GM10847 (cell line): ENCODE data around the gene GSK3B.

Experiments used
- POLR2A ChIP-seq: IDR thresholded peaks from 2 replicates; pipeline ENCODE4 v1.6.1; 2011; ENCODE audit not compliant: insufficient read length; ENCODE audit errors: extremely low read depth

Gene GSK3B

GRCh38 chr3:119861681-119862080, 232.6 kb downstream of the GSK3B start:
- no peak for TF ChIP-seq POLR2A

DNA sequence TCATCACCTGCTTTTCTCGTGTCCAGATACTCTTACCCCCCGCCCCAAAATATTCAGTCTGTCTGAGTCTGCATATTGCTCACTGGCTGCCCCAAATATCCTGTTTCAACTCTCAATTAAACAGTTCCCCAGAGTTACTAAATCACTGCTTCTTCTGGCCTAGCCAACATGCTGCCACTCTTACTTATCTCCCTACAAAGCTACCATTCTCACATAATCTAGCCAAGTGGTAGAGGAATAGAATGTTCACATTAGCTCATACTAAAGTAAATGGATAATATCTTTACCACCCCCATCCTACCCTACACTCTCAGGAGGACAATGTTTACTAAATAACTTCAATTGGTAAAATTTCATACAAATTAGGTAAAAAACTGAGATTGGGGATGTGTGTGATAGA, 234.5 kb downstream of the GSK3B start:
- no peak for TF ChIP-seq POLR2A

- TF ChIP-seq POLR2A: no peak
Measured at GRCh38 chr3:119858957-119859356, 235.3 kb downstream of the GSK3B start.

DNA sequence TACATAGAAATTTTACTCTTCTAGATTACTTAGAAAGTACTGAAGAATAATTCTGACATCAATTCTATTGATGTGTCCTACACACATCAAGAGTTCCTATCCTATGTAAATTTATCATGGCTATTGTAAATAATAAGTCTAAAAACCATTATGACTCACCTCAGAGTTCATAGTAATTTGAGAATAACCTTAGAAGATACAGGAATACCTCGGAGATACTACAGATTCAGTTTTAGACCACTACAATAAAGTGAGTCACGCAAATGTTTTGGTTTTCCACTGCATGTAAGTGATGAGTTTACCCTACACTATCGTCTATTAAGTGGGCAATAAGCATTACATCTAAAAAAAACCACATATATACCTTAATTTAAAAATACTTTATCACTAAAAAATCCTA, 237.6 kb downstream of the GSK3B start:
- TF ChIP-seq POLR2A: no peak

GRCh38 chr3:119849126-119849525, 245.1 kb downstream of the GSK3B start:
- TF ChIP-seq POLR2A: no peak

DNA sequence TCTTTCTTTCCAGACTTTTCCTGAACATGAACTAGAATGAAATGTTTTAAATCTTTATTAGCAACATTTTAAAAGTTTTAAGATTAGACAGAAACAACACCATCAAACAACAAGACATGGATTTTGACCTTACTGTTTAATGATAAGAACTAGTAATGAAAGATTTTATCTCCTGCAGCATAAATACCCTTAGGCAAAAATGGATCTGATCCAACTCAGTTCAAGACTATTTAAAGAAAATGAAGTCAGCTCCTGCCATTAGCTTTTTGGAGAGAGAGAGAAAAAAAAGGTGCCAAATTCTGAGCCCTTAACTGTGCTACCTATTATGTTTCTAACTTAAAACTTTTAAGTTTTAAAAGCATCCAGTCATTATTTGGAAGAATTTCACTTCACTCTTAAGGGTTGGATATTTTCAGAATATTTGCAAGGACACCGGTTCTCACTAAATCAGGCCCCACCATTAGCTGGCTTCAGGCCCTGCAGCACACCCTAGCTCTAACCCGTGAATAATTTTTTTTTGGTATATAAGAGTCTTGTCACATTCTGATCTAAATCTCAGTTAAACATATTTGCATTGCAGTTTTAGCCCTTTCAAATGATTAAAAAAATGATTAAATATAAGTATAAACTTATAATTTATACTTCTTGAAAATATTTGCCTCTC, 252.3 kb downstream of the GSK3B start:
- TF ChIP-seq POLR2A: no peak

- TF ChIP-seq POLR2A: no peak
Measured at GRCh38 chr3:119835556-119835955, 258.7 kb downstream of the GSK3B start.

GRCh38 chr3:119834754-119835370, 259.4 kb downstream of the GSK3B start:
- no peak for TF ChIP-seq POLR2A

GRCh38 chr3:119831941-119832371, 262.3 kb downstream of the GSK3B start:
- TF ChIP-seq POLR2A: no peak

GRCh38 chr3:119831022-119831421, 263.2 kb downstream of the GSK3B start:
- TF ChIP-seq POLR2A: no peak

DNA sequence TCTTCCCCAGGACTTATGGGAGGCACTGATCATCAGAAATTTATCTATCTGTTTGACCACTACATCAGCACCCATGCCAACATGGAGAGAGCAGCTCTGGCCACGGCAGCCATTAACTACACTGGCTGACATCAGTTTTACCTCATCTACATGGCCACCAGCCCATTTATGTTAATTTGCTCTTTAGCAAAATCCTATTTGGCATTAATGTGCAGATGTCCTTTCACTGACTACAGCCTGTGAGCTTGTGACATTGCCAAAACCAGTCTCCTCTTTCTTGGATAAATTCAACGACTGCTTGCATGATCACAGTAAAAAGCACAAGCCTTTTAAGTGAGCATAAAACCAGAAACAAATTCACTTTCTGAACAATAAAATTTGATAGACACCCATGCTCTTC, 264.8 kb downstream of the GSK3B start:
- TF ChIP-seq POLR2A: no peak

GRCh38 chr3:119826711-119827608, 267.3 kb downstream of the GSK3B start:
- no peak for TF ChIP-seq POLR2A

GRCh38 chr3:119825820-119826219, 268.4 kb downstream of the GSK3B start:
- no peak for TF ChIP-seq POLR2A

- no peak for TF ChIP-seq POLR2A
Measured at GRCh38 chr3:119819806-119820205, 274.4 kb downstream of the GSK3B start.

- TF ChIP-seq POLR2A: no peak
Measured at GRCh38 chr3:119818937-119819336, 275.3 kb downstream of the GSK3B start.
